ENCODE data around the gene RTN4. TPM values are rescaled to one million over a fixed set of nuclear protein-coding genes. Genes with fewer than 3 reads are reported as not detected.

Gene RTN4
- total RNA-seq, 4 donors from 2014 or later: 249 to 292 (median 276) TPM

DNA sequence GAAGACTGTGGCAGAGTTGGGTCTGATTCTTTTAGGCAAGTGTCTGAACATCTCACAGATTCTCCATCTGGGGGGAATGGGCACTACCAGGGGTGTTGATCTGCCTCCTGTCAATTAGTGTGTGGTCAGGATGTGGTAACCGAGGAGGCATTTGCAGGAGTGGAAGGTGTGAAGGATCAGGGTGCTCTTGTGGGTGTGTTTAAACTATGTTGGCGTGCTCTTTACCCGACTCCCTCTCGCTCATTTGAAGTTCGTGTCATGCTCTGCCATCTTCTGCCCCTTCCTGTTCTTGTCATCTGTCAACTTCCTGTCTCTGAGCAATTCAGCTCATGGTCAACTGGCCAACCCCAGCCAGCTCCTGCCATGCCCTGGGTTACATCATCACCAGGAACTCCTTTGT, 107.9 kb downstream of the RTN4 start:
- TF ChIP-seq CTCF (IDR thresholded peaks at IDR 0.05) (no peak), POLR2A (IDR thresholded peaks at IDR 0.05) (no peak)
- 71 to 83% methylated on average over 5 of the region's 5 CpGs for WGBS, 2 donors
- no peak for DNase-seq (ENCODE audit: low spot score in 2 of 2)
- intact Hi-C loops (cut with DNase I; ENCODE audit: low total_unique reads): no loop called here
- H3K4me3 ChIP-seq (ENCODE audit: low read depth, poor library complexity, severe bottlenecking): no peak overlapping the region

DNA sequence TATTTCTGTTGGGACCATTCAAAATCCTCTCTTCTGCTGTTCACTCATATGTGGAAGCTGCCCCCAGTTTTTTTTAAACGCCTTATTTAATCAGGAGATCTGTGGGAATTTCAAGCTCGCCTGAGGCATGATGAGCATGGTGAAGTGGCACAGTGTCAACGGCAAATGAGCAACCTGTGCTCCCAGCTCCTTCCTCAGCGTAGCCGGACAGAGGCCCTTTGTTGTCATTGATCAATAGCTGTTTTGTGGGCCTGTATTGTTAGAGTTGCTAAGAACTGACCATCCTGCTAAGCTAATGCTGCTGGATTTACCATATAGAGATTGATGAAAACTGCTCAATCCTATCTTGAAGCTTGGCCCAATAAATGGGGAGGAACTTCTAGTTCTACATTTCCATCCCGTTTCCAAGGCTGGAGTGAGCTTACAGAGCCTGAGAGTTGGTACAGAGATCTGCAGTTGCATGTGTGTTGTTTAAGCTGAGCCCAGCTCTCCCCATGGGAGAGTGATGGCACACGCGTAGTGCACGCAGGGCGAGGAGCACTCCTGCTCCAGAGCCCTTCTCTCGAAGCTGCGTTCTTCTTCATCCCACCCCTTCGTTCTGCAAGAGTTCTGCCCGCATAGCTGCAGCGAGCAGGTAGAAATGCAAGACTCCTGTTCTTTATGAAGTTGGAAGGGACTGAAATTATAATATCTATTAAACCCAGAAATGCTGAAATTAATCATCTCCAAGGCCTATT, 108.8 kb downstream of the RTN4 start:
- no peak for DNase-seq (ENCODE audit: low spot score in 2 of 2)
- TF ChIP-seq CTCF (IDR thresholded peaks at IDR 0.05) (no peak), POLR2A (IDR thresholded peaks at IDR 0.05) (no peak)
- WGBS, 2 donors: 87 to 91% methylated on average over 15 of the region's 15 CpGs
- H3K4me3 ChIP-seq (ENCODE audit: low read depth, poor library complexity, severe bottlenecking): no peak overlapping the region
- intact Hi-C loops (cut with DNase I; ENCODE audit: low total_unique reads): no loop called here

GRCh38 chr2:54940723-54941122, 109.5 kb downstream of the RTN4 start:
- intact Hi-C loops (cut with DNase I; ENCODE audit: low total_unique reads): no loop called here
- H3K4me3 ChIP-seq (ENCODE audit: low read depth, poor library complexity, severe bottlenecking): no peak overlapping the region
- no peak for DNase-seq (ENCODE audit: low spot score in 2 of 2)
- TF ChIP-seq POLR2A (IDR thresholded peaks at IDR 0.05) (no peak), CTCF (IDR thresholded peaks at IDR 0.05) (no peak)
- 53 to 65% methylated on average over 3 of the region's 3 CpGs for WGBS, 2 donors

- no peak overlapping the region for H3K4me3 ChIP-seq (ENCODE audit: low read depth, poor library complexity, severe bottlenecking)
- no peak for DNase-seq (ENCODE audit: low spot score in 2 of 2)
- 89 to 91% methylated on average over 7 of the region's 7 CpGs for WGBS, 2 donors
- no peak for TF ChIP-seq CTCF (IDR thresholded peaks at IDR 0.05)
- TF ChIP-seq POLR2A (IDR thresholded peaks at IDR 0.05): no peak
- intact Hi-C loops (cut with DNase I; ENCODE audit: low total_unique reads): no loop called here
These were observed 110.7 kb downstream of the RTN4 start for GRCh38 chr2:54939446-54940118.

- DNase-seq (ENCODE audit: low spot score in 2 of 2): no peak
- no peak overlapping the region for H3K4me3 ChIP-seq (ENCODE audit: low read depth, poor library complexity, severe bottlenecking)
- intact Hi-C loops (cut with DNase I; ENCODE audit: low total_unique reads): no loop called here
- 66 to 70% methylated on average over 8 of the region's 8 CpGs for WGBS, 2 donors
- TF ChIP-seq POLR2A (IDR thresholded peaks at IDR 0.05): no peak
- TF ChIP-seq CTCF (IDR thresholded peaks at IDR 0.05): no peak
These were observed 113.5 kb downstream of the RTN4 start for GRCh38 chr2:54936766-54937165.
